Body of pancreas (tissue), 4 donors: Measurements from ENCODE around the gene ADPRHL1. TPM values are rescaled to one million over a fixed set of nuclear protein-coding genes. Genes with fewer than 3 reads are reported as not detected.

ENCODE experiments used
- ATAC-seq: fragments of 150-250 bp; one replicate; pipeline ENCODE4 v1.9.1; 2016
- DNase-seq, 4 donors: peaks; one replicate each; pipeline ENCODE4 v3.0.0-alpha.2; 2019
- H3K27ac ChIP-seq, 4 donors: fragments of 200-600 bp; sonication (generic); 1 replicate in 3 of 4; 2 replicates in 1 of 4; pipeline versions ENCODE4 v1.5.1 to v1.6.1; 2016 to 2019; ENCODE audit warnings: mild to moderate bottlenecking in 1 of 4, mixed read lengths in 1 of 4, moderate library complexity in 1 of 4
- H3K27me3 ChIP-seq, 2 donors: fragments of 200-600 bp; sonication (generic); one replicate each; pipeline ENCODE4 v1.6.0; 2016; ENCODE audit warnings: mild to moderate bottlenecking in 1 of 2
- H3K36me3 ChIP-seq, 2 donors: fragments of 200-600 bp; sonication (generic); replicated peaks in 1 of 2; 2 replicates each; pipeline ENCODE4 v1.5.1; 2016; ENCODE audit warnings: low read depth in 2 of 2; ENCODE audit not compliant: insufficient read depth in 1 of 2
- H3K4me1 ChIP-seq: fragments of 200-600 bp; sonication (generic); one replicate; pipeline ENCODE4 v1.6.0; 2016
- H3K4me3 ChIP-seq, 2 donors: fragments of 200-600 bp; sonication (generic); 1 replicate in 1 of 2; 2 replicates in 1 of 2; pipeline ENCODE4 v1.5.1; 2016 to 2019
- H3K9me3 ChIP-seq, 3 donors: fragments of 200-600 bp; sonication (generic); 1 replicate in 2 of 3; 2 replicates in 1 of 3; pipeline ENCODE4 v1.5.1; 2016
- POLR2A ChIP-seq, 3 donors: fragments of 450-650 bp; IDR thresholded peaks; one replicate each; pipeline ENCODE4 v1.6.1; 2016; ENCODE audit warnings: antibody characterized with exemption in 3 of 3, mild to moderate bottlenecking in 2 of 3
- WGBS, 2 donors: methylation state at CpG; one replicate each; pipeline ENCODE4 v1.1.5; 2017; 5-methylcytosine and 5-hydroxymethylcytosine counted together
- intact Hi-C: fragments of 100-400 bp; cut with DNase I; formaldehyde crosslinking; loops from one replicate; pipeline ENCODE4 v1.15.1; 2023
- total RNA-seq, 2 donors: library from RNA; depleted of rRNA; stranded (reverse); fragments of >200 nt; gene quantifications; one replicate each; pipeline ENCODE4 v1.1.0, GENCODE V29; 2016
- TF ChIP-seq, protein P1 (sequence below), 7 experiments: fragments of 450-650 bp in 4 of 7; fragments of 200-600 bp in 3 of 7; sonication (generic) in 3 of 7; IDR thresholded peaks; one replicate each; pipeline ENCODE4 v1.5.1; 2016 to 2019; ENCODE audit warnings: antibody characterized with exemption in 7 of 7

Gene ADPRHL1
- total RNA-seq, 2 donors from 2014 or later: 6.0 to 15.8 TPM

DNA sequence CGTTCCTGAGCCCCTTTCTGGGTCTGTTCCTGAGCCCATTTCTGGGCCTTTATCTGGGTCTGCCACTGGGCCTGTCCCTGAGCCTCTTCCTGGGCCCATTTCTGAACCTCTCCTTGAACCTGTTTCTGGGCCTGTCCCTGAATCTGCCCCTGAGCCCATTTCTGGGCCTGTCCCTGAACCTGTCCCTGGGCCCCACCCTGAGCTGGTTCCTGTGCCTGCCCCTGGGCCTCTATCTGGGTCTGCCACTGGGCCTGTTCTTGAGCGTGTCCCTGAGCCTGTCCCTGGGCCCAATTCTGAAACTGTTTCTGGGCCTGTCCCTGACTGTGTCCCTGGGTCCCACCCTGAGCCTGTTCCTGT lies 48.9 kb downstream of the ADPRHL1 start:
- Histone ChIP-seq H3K27ac (no peak overlapping the region), H3K4me3 (no peak overlapping the region), H3K9me3 (no peaks in the 10 kb centered on the region), H3K27me3 (no peaks in the 10 kb centered on the region), H3K4me1 (no peaks in the 10 kb centered on the region), H3K36me3 (no peaks in the 10 kb centered on the region)
- 50 to 79% methylated on average over 1 to 2 of the region's 2 CpGs for WGBS, 2 donors
- DNase-seq (no peak), ATAC-seq (no peak)
- TF ChIP-seq, protein P1, sequence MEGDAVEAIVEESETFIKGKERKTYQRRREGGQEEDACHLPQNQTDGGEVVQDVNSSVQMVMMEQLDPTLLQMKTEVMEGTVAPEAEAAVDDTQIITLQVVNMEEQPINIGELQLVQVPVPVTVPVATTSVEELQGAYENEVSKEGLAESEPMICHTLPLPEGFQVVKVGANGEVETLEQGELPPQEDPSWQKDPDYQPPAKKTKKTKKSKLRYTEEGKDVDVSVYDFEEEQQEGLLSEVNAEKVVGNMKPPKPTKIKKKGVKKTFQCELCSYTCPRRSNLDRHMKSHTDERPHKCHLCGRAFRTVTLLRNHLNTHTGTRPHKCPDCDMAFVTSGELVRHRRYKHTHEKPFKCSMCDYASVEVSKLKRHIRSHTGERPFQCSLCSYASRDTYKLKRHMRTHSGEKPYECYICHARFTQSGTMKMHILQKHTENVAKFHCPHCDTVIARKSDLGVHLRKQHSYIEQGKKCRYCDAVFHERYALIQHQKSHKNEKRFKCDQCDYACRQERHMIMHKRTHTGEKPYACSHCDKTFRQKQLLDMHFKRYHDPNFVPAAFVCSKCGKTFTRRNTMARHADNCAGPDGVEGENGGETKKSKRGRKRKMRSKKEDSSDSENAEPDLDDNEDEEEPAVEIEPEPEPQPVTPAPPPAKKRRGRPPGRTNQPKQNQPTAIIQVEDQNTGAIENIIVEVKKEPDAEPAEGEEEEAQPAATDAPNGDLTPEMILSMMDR (IDR thresholded peaks at IDR 0.05): no peak
- TF ChIP-seq POLR2A (IDR thresholded peaks at IDR 0.05): no peak
- intact Hi-C loops: no loop called here

DNA sequence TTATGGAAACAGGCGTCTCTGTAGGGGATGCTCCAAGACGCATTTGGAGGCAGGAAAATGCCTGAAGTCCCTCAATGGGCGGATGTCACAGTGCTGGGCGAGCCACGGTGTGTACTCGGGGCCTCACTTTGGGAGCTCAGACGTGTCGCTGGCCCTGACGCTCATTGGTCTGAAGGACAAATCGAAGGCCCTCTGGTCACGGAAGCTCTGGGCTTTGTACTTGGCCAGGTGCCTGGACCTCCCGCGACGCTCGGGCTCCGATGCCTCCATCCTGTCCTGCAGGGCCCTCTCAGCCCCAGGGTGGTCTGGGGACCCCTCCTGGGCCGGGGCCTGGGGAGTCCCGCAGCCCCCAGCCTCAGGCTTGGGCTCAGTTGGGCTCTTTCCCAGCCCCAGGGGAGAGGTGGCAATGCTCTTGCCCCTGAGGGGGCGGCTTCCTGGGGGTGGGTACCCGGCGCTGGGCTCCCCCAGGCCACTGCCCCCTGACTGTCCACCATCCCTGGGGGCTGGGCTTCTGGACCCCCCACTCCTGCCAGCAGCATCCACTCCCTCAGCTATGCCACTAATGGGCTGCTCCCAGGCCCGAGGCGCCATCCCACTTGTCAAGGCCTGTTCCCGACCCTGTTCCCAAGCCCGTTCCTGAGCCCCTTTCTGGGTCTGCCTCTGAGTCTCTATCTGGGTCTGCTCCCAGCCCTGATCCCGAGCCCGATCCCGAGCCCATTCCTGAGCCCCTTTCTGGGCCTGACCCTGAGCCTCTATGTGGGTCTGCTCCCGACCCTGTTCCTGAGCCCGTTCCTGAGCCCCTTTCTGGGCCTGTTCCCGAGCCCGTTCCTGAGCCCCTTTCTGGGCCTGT lies 49.8 kb downstream of the ADPRHL1 start:
- ATAC-seq: peak; percentile 41
- no peaks in the 10 kb centered on the region for H3K4me1 ChIP-seq
- no peak overlapping the region for H3K27ac ChIP-seq
- DNase-seq: no peak
- no peaks in the 10 kb centered on the region for H3K9me3 ChIP-seq
- intact Hi-C loops: no loop called here
- no peaks in the 10 kb centered on the region for H3K27me3 ChIP-seq
- TF ChIP-seq POLR2A (IDR thresholded peaks at IDR 0.05): no peak
- TF ChIP-seq, protein P1 (IDR thresholded peaks at IDR 0.05): no peak
- WGBS, 2 donors: 72 to 82% methylated on average over 18 to 31 of the region's 32 CpGs
- H3K4me3 ChIP-seq: no peak overlapping the region
- no peaks in the 10 kb centered on the region for H3K36me3 ChIP-seq

DNA sequence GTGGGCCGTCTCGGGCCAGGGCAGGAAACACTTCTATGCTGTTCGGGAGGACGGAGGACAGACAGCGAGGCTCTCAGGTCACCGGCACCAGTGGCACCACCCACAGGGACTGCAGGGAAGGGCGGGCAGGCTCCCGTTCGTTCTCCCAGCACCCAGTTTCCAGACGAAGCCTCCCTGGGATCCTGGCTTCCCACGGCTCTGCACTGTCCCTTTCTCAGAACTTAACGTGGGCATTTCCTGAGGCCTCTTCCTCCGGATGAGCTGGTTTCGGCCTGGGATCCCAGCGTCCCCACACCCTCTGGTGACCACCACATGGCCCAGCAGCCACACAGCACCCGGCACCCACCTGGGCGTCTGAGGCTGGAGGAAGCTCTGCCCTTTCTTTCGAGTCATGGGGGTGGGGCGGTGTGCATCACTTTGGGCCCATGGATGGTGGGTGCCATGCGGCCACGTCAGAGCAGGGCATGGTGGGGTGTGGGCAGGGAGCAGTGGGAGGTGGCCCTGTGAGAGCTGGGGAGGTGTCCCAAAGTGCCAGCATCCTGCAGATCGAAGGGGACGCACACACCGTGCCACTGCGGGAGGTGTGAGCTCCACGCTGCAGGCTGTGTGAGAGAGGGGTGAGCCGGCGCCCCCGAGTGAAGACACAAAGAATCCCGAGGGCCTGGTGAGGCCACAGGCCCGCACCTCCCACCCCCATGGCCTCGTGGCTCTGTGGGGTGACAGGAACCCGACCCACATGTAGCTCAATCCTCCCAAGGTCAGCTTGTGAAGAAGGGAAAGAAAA lies 50.6 kb downstream of the ADPRHL1 start:
- intact Hi-C loops: no loop called here
- no peaks in the 10 kb centered on the region for H3K27me3 ChIP-seq
- 57 to 70% methylated on average over 12 to 32 of the region's 33 CpGs for WGBS, 2 donors
- DNase-seq (no peak), ATAC-seq (no peak)
- no peaks in the 10 kb centered on the region for H3K4me1 ChIP-seq
- H3K36me3 ChIP-seq: no peaks in the 10 kb centered on the region
- TF ChIP-seq POLR2A (IDR thresholded peaks at IDR 0.05): no peak
- TF ChIP-seq, protein P1 (IDR thresholded peaks at IDR 0.05): no peak
- no peak overlapping the region for H3K27ac ChIP-seq
- H3K9me3 ChIP-seq: no peaks in the 10 kb centered on the region
- H3K4me3 ChIP-seq: no peak overlapping the region

DNA sequence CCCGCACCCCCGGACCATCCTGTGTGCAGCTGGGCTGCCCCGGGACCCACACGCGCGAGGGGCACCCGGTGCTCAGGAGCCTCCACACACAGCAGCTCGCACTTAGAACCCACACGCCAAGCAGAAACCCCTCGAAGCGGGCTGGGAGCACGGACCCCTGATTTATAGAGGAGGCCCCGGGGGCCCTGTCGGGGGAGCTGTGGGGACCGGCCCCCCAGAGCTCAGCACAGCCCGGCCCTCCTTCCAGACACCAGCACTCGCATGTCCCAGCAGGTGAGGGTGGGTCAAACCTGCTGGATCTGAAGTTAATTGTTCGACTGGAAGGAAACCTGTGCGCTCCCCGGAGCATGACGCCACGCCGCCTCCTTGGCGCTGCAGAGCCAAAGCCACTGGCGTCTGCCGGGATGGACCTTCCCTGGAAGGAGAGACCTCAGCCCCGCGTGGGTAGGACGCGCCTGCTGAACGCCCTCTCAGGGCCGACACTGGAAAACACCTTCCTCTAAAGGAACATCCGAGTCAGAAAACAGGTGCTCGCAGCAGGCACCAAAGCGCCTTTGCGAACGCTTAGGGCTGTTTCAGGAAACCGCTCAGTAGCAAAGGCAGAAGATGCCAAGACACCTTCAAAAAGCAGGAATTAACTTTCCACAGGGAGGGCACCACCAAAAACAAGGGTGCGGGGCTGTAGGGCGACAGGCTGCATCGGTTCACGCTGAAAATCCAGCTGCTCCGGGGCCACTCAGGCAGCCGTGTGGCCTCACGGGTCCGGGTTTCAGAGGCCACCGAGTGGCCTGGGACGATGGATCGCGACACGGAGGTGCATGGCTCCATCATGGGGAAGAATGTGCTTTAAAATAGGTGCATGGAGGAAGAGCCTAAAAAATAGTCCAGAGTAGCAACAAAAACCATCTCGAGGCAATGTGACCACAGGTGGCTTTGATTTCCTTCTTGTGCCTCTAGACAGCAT lies 51.6 kb downstream of the ADPRHL1 start:
- WGBS, 2 donors: 78 to 79% methylated on average over 40 to 51 of the region's 52 CpGs
- TF ChIP-seq POLR2A (IDR thresholded peaks at IDR 0.05): no peak
- TF ChIP-seq, protein P1 (IDR thresholded peaks at IDR 0.05): no peak
- no peak overlapping the region for H3K27ac ChIP-seq
- DNase-seq (no peak), ATAC-seq (no peak)
- H3K4me3 ChIP-seq: no peak overlapping the region
- no peaks in the 10 kb centered on the region for H3K27me3 ChIP-seq
- H3K9me3 ChIP-seq: no peaks in the 10 kb centered on the region
- no peaks in the 10 kb centered on the region for H3K4me1 ChIP-seq
- intact Hi-C loops: no loop called here
- H3K36me3 ChIP-seq: no peaks in the 10 kb centered on the region
